Left hindlimb (tissue), 1 donor: Measurements from ENCODE around the gene FMN2.
"Not testable (repeated sequence)": the region's sequence is repeated elsewhere in the genome, so short reads cannot be mapped to it uniquely, and the experiment has no call there.

Experiments used
- DNase-seq: peaks from one replicate; pipeline ENCODE4 v3.0.0-alpha.2; 2018

FMN2 gene

DNA sequence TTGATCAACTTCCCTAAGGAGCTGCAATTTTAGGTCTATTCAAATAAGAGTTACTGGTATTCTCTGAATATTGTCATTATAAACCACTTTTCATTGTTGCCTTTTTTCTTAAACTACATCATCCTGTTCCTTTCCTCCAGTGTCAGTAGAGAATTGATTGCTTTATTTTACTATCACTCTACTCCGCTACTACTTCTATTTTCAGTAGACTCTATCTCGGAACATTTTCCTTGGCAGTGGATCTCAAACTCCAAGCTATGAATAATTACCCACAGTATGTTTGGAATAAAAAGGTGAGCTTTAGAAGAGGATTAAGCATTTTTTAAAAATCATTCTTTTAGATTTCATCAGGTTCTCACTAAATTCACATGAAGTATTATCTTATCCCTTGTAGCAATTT, 295.4 kb downstream of the FMN2 start:
- no peak for DNase-seq

DNA sequence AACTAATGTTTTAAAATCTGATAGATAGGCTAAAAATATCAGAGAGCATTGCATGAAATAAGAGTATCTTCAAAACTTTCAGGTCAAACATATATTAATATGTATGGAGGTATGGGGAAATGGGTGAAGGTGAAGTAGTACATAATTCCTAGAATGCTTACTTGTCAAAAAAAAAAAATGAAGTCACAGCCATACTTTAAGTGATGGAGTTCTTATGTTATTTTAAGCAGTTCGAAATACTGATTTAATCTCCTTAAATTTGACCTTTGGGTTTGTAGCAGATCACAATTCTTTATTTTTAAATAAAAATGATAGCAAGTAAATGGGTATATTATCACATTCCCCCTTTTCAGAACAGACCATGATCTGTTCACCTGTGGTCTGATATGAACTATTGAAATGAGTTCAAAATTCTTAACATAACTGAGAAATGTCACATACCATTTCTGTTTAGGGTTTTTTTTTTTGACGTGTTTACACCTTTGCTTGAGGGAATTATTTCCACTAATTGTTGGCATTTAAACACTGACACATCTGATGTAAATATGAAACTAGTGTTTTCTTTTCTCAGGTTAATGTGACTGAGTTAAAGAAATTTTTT, 300.1 kb downstream of the FMN2 start:
- DNase-seq: no peak

DNA sequence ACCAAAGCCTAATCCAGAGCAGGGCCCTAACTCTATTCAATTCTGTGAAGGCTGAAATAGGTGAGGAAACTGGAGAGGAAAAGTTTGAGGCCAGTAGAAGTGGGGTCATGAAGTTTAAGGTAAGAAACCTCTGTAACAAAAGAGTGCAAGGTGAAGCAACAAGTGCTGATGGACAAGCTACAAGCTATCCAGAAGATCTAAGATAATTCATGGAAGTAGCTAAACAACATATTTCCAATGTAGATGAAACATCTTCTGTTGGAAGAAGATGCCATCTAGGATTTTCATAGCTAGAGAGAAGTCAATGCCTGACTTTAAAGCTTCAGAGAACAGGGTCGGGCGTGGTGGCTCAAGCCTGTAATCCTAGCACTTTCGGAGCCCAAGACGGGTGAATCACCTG, 302.7 kb downstream of the FMN2 start:
- DNase-seq: no peak

DNA sequence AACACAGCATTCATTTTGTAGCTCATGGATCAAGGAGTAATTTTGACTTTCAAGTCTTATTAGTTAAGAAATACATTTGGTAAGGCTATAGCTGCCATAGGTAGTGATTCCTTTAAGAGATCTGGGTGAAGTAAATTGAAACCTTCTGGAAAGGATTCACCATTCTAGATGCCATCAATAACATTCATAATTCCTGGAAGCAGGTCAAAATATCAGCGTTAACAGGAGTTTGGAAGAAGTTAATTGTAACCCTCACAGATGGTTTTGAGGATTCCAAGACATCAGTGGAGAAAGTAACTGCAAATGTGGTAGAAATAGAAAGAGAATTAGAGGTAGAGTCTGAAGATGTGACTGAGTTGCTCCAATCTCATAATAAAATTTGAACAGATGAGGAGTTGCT, 303.7 kb downstream of the FMN2 start:
- no peak for DNase-seq

DNA sequence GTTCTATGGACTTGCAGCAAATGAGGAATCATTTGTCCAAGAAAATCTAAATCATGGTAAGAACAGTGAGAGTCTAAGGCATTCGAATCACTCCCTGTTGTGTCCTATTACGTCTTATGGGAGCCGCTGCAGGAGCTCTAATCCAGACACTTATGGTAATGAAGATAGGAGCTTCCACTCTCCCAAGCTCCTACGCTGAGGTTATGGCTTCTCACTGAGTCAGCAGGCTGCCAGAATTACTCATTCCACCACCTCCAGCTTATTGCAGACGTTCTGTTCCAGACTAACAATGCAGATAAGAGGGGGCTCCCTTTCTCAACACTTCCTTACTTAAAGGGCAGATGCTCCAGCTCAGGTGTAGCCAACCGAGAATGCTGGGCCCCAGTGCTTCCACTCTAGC, 307.7 kb downstream of the FMN2 start:
- DNase-seq: no peak

DNA sequence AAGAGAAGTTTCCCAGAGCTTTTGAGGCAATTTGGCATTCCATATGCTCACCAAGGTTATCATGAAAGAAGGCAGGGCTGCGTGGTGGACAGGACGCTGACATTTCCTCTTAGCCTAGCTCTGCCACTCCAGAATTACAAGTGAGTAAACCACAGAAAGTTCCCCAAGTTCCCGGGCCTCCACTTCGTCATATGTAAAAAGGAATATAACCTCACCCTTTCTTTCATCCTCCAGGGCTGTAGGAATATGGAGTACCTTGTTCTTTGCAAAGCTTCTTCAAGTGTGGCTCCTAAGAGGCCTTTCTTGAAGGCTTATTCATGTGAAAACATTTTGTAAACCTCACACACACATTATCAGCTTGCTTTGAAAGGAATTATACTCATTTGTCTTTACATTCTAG, 310.0 kb downstream of the FMN2 start:
- DNase-seq: no peak

- DNase-seq: no peak
These were observed 310.6 kb downstream of the FMN2 start for GRCh38 chr1:240402326-240402725.

DNA sequence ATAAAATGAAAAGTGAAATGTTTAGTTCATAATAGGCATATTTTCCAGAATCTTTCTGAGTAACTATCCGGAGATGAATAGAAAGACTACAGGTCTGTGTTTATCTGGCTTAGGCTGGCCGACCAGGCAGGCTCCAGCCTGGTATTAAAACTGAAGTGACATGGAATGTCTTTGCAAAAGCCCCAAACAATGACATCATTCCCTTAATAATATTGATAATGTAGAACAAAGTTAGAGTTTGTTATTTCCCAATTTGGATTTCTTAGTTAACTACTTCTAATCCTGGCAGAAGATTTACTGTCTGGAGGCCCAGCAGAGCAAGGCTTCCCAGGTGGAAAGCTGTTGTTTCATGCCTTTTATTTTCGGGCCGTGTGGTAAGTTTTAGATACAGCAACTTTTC, 312.6 kb downstream of the FMN2 start:
- no peak for DNase-seq

DNA sequence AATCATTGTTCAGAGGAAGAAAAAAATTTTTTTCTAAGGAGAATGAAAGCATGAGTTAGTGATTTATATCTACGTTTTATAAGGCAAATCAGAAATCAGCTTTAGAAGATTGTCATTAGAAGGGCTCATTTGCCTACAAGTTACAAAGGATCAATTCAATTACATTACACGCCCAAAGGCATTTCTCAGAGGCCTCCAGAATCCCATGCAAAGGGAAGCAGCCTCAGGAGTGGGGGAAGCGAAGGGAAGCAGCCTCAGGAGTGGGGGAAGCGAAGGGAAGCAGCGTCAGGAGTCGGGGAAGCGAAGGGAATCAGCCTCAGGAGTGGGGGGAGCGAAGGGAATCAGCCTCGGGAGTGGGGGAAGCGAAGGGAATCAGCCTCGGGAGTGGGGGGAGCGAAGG, 314.1 kb downstream of the FMN2 start:
- DNase-seq: no peak

DNA sequence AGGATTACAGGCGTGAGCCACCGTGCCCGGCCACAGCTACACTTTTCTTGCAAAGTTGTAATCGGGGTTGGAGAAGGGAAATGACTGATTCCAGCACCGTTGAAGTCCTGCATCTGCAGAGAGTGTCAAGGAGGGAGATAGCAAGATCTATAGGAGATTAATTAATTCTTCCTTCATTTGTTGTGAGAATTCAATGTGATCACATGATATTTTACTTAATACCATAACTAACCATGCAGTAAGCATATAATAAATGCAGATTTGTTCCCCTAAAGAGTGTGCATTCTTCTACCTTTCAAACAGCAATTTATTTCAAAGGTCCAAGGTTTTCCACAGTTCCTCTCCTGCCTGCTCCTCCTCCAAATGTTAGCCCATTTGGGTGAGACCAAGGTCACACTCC, 315.7 kb downstream of the FMN2 start:
- DNase-seq: no peak

DNA sequence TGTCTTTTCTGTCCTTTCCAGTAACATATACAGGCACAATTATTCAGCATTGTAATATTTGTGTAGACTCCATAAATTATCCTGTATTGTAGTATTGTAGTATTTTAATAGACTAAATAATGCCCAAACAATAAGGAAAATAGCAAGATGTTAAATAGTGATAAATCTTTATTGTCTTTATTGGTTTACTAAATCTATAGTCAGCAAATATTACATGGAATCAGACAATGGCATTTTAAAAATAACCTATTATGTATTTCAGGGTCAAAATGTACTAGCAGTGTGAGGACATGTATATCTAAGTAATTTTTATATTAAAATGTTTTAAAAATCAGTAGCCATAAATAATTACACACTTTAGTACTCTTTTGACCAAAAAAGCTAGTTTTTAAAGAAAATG, 317.9 kb downstream of the FMN2 start:
- DNase-seq: no peak

GRCh38 chr1:240413732-240414131, 322.0 kb downstream of the FMN2 start:
- no peak for DNase-seq

DNA sequence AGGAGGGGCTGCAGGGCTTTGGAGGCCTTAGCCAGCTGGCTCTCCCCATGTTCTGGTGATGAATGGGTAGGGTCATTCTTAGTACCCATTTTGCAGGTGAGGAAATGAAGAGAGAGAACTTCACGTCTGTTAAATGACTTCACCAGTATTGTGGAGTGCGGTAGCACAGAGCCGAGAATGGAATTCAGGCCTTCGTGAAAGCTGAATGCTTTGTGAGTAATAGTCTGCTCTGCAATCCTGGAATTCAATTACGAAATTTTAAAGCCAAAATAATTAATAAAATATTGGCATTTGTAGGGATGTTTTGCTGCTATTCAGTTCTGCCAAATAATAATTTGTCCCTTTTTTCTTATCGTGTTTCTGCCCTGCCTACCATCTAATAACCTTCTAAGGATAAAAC, 322.6 kb downstream of the FMN2 start:
- DNase-seq: no peak

DNA sequence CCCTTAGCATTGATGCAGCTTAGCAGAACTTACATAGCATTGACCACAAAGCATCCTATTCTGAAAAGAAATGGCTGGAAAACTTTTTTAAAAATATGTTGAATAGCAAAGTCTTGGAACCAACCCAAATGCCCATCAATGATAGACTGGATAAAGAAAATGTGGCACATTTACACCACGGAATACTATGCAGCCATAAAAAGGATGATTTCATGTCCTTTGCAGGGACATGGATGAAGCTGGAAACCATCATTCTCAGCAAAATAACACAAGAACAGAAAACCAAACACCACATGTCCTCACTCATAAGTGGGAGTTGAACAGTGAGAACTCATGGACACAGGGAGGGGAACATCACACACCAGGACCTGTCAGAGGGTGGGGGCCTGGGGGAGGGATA, 323.3 kb downstream of the FMN2 start:
- not testable (repeated sequence) for DNase-seq

- DNase-seq: no peak
These were observed 323.8 kb downstream of the FMN2 start for GRCh38 chr1:240415532-240415931.

DNA sequence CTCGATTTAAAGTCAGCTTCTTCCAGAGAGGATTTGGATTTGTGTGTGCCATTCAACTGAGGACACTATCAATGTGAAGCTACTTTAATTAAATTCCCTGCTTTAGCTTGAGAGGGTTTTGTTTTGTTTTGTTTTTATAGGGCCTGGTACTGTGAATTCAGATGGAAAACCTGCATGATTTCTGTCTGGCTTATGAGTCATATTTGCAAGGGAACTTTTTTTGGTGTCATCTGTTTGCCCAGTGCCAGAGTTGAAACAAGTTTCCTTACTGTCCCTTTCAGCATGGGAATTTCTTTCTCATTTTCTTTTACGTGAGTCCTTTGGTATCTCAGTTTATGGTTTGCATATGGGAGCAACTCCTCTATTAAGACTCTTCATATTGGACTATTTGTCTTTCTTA, 325.6 kb downstream of the FMN2 start:
- no peak for DNase-seq

- no peak for DNase-seq
These were observed 329.1 kb downstream of the FMN2 start for GRCh38 chr1:240420766-240421165.

DNA sequence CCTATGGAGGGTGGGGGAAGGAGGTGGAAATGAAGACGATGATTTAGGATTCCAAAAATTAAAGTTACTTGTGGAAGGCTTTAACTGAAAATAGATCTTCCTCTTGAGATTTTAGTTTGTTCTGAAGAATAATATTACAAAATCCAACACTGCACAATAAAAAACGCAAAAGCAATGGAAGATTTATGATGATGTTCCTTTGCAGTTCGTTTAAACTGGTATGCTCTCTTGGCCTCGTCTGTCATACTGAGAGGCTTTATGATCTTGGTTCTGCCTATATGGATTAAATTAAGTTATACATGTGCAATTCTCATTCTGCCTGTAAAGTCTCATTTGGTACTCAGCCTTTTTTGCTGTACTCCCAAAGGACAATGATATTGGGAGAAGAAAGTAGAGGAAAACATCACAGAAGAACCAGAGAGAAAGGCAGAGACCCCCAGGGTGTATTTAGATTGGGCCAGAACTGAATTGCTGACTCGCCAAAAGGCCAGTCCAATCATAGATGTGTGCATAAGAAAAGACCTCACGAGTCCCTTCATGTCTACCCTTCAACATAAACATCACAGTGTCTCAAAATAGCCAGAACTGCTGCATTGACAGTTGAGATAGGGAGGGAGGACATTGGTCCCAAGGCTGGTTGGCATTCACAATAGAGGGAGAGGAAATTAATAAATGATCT, 331.7 kb downstream of the FMN2 start:
- DNase-seq: no peak

DNA sequence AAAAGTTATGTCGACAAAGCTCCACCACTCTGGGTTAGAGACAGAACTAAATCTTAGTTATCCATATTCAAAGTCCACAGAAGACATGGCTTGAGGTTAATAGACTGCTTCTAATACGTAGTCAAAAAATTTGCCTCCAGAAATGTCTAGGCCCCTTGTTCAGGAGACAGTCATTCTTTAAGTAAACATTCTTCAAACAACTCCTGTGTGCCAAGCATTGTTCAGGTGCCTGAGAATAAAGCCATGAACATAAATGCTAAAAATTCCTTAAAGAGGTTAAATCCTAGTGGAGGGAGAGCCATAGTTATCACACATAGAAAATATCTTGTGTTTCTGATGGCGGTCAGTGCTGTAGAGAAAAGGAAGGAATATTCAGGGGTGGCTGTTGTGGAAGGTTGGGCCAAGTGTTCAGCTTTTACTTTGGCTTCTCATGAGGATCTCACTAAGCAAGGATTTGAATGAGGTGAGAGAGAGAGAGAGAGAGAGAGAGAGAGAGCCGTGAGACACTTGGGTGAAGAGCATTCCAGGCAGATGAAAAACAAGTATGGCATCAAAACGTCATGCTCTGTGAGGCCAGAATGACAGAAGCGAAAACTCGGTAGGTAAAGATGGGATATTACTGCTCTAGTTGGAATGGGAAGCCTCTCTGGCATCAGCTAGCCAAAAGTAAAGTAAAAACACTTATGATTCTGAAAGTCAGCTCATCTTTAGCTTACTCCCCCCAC, 333.2 kb downstream of the FMN2 start:
- no peak for DNase-seq

DNA sequence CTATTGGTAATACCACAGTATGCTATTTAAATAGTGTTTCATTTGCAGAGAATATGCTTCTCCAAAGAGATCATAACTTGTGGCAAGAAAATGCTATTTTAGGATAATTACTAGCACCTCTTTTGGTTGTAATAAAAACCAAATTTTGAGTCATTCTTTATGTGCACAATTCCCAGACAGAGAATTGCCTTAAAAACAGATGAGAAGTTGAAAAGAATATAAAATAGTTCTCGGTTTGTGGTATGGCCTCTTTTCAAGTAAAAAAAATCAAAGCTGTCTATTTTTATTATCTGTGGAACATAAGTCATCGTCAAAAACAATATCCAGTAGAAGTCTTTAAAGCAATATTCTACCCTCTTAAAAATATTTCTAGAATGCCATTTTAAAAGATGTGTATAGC, 334.4 kb downstream of the FMN2 start:
- no peak for DNase-seq

GRCh38 chr1:240435996-240436566, 344.4 kb downstream of the FMN2 start:
- DNase-seq: no peak

DNA sequence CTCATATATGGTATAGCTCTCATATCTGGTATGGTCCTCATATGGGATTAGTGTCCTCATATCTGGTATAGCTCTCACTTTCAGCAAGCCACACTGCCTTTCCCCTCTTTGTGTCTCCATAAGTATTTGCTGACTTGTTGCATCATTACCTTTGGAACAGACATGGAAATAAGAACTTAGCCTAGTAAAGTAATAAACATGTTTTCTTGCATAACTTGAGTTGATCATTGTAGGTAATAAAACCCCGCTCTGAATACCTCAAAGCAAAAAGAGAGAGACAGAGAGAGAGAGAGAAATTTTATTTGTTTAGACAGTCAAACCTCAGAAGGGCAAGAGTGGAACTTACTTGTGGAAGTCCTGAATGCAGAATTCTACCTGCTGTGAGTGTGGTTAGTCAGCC, 350.0 kb downstream of the FMN2 start:
- DNase-seq: no peak

- DNase-seq: no peak
These were observed 353.7 kb downstream of the FMN2 start for GRCh38 chr1:240445369-240445768.

DNA sequence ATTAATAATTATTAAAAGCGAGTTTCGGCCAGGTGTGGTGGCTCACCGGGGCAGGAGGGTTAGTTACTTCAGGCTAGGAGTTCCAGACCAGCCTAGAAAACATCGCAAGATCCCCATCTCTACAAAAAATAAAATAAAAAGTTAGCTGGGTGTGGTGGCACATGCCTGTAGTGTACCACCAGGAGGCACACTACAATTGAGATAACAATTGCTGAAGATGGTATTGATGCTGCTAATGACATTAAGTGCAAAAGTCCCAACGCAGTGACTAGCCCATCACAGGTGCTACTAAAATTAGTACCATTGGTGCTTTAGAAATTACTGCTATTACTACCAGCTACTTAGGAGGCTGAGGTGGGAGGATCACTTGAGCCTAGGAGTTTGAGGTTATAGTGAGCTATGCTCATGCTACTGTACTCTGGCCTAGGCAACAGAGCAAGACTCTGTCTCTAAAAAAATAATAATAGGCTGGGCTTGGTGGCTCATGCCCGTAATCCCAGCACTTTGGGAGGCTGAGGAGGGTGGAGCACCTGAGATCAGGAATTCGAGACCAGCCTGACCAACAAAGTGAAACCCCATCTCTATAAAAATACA, 363.6 kb downstream of the FMN2 start:
- DNase-seq: no peak
